GM23338 (cell line): ENCODE measurements around the gene RELN. TPM values are rescaled to one million over a fixed set of nuclear protein-coding genes. Genes with fewer than 3 reads are reported as not detected.

Experiments
- ATAC-seq: fragments of 200-7000 bp; cut with Tn5 transposase; 3 replicates; pipeline ENCODE4 v1.9.1; 2020
- DNase-seq: peaks from one replicate; pipeline ENCODE4 v3.0.0-alpha.2; 2015; ENCODE audit warnings: low spot score
- H2AFZ ChIP-seq: fragments of 200-600 bp; sonication (generic); 2 replicates; pipeline ENCODE4 v1.8.0; 2016; ENCODE audit warnings: antibody characterized with exemption, mild to moderate bottlenecking, moderate library complexity
- H3F3A ChIP-seq: fragments of 200-600 bp; sonication (generic); replicated peaks from 2 replicates; pipeline ENCODE4 v1.8.0; 2017; ENCODE audit warnings: antibody characterized with exemption, mixed run types, low read depth
- H3K27ac ChIP-seq: fragments of 200-600 bp; sonication (generic); 2 replicates; pipeline ENCODE4 v1.6.1; 2016; ENCODE audit warnings: low read depth
- H3K27me3 ChIP-seq: fragments of 200-600 bp; sonication (generic); 2 replicates; pipeline ENCODE4 v1.8.0; 2016; ENCODE audit warnings: mild to moderate bottlenecking, mixed run types, moderate library complexity; ENCODE audit not compliant: insufficient read depth
- H3K36me3 ChIP-seq: fragments of 200-600 bp; sonication (generic); 2 replicates; pipeline ENCODE4 v1.8.0; 2016; ENCODE audit warnings: mild to moderate bottlenecking; ENCODE audit not compliant: insufficient read depth
- H3K4me1 ChIP-seq: fragments of 200-600 bp; sonication (generic); 2 replicates; pipeline ENCODE4 v1.8.0; 2016; ENCODE audit warnings: mild to moderate bottlenecking, moderate library complexity; ENCODE audit not compliant: insufficient read depth
- H3K4me2 ChIP-seq: fragments of 200-600 bp; sonication (generic); 2 replicates; pipeline ENCODE4 v1.7.1; 2017; ENCODE audit warnings: mixed run types
- H3K4me3 ChIP-seq: fragments of 200-600 bp; sonication (generic); 2 replicates; pipeline ENCODE4 v1.6.1; 2016; ENCODE audit warnings: mixed run types
- H3K79me2 ChIP-seq: fragments of 200-600 bp; sonication (generic); replicated peaks from 2 replicates; pipeline ENCODE4 v1.8.0; 2017; ENCODE audit warnings: mild to moderate bottlenecking; ENCODE audit not compliant: insufficient read depth
- H3K9me2 ChIP-seq: fragments of 200-600 bp; sonication (generic); 2 replicates; pipeline ENCODE4 v1.8.0; 2017; ENCODE audit not compliant: insufficient read depth
- H4K20me1 ChIP-seq: fragments of 200-600 bp; sonication (generic); replicated peaks from 2 replicates; pipeline ENCODE4 v1.8.0; 2017; ENCODE audit warnings: mild to moderate bottlenecking; ENCODE audit not compliant: insufficient read depth
- H3K27ac Mint-ChIP-seq: 2 replicates; pipeline ENCODE4 v1.8.0; 2020; ENCODE audit warnings: inconsistent platforms, mild to moderate bottlenecking, moderate library complexity, mixed read lengths
- H3K27me3 Mint-ChIP-seq: 3 replicates; pipeline ENCODE4 v1.8.0; 2022; ENCODE audit warnings: low read depth, mild to moderate bottlenecking, moderate library complexity, mixed read lengths, inconsistent platforms; ENCODE audit not compliant: insufficient read depth, poor library complexity
- H3K36me3 Mint-ChIP-seq: 3 replicates; pipeline ENCODE4 v1.8.0; 2021; ENCODE audit warnings: low read depth, mild to moderate bottlenecking, inconsistent platforms, moderate library complexity, mixed read lengths
- H3K4me1 Mint-ChIP-seq: 3 replicates; pipeline ENCODE4 v1.8.0; 2020; ENCODE audit warnings: mild to moderate bottlenecking, inconsistent platforms, mixed read lengths
- H3K4me3 Mint-ChIP-seq: 3 replicates; pipeline ENCODE4 v1.8.0; 2021; ENCODE audit warnings: moderate library complexity, mild to moderate bottlenecking, inconsistent platforms, mixed read lengths
- H3K9me3 Mint-ChIP-seq: 3 replicates; pipeline ENCODE4 v1.8.0; 2020; ENCODE audit warnings: moderate library complexity, mild to moderate bottlenecking, inconsistent platforms, mixed read lengths
- CREB1 ChIP-seq: fragments of 250-450 bp; sonication (Bioruptor Pico); IDR thresholded peaks from 2 replicates; pipeline ENCODE4 v1.5.0; 2020; ENCODE audit warnings: low read depth, mild to moderate bottlenecking, moderate library complexity
- EZH2phosphoT487 ChIP-seq: fragments of 200-600 bp; sonication (generic); IDR thresholded peaks from one replicate; pipeline ENCODE4 v1.8.1; 2018; ENCODE audit warnings: antibody characterized with exemption; ENCODE audit not compliant: unreplicated experiment
- NANOG ChIP-seq: IDR thresholded peaks from 2 replicates; pipeline ENCODE4 v1.6.1; 2016; ENCODE audit warnings: antibody characterized with exemption, borderline replicate concordance
- POLR2AphosphoS5 ChIP-seq: IDR thresholded peaks from 2 replicates; pipeline ENCODE4 v1.6.1; 2016; ENCODE audit warnings: antibody characterized with exemption, low read depth
- REST ChIP-seq: IDR thresholded peaks from one replicate; pipeline ENCODE4 v1.6.1; 2018; ENCODE audit warnings: antibody characterized with exemption; ENCODE audit not compliant: unreplicated experiment
- STAT1 ChIP-seq: IDR thresholded peaks from one replicate; pipeline ENCODE4 v1.6.1; 2016; ENCODE audit warnings: antibody characterized with exemption; ENCODE audit not compliant: unreplicated experiment
- ZNF114 ChIP-seq: fragments of 250-450 bp; sonication (Bioruptor Pico); IDR thresholded peaks from 2 replicates; pipeline ENCODE4 v1.5.0; 2020; ENCODE audit warnings: mild to moderate bottlenecking, moderate library complexity
- ZNF331 ChIP-seq: fragments of 250-450 bp; sonication (Bioruptor Pico); IDR thresholded peaks from 2 replicates; pipeline ENCODE4 v1.5.0; 2020; ENCODE audit warnings: low read depth, mild to moderate bottlenecking, moderate library complexity
- polyA plus RNA-seq: library from polyadenylated mRNA; unstranded; fragments of >200 nt; fragmentation: Nextera tagmentation; extraction: Ambion mirVana; gene quantifications from 2 replicates; pipeline ENCODE4 v1.2.1, GENCODE V29; 2016
- total RNA-seq: library from RNA; depleted of rRNA; stranded (reverse); fragments of >200 nt; shearing (Covaris generic); gene quantifications from 2 replicates; pipeline ENCODE4 v1.2.3, GENCODE V29; 2014

Gene RELN
- total and polyA plus RNA-seq, 2 experiments from 2014 or later, result 0.10 to 0.76 TPM

GRCh38 chr7:103680161-103681144 lies 309.0 kb downstream of the RELN start:
- Mint-ChIP-seq H3K36me3 (no peaks in the 10 kb centered on the region), H3K4me3 (no peak overlapping the region), H3K4me1 (peaks cover 6% of the 10 kb centered on the region), H3K27ac (no peak overlapping the region), H3K9me3 (no peaks in the 10 kb centered on the region; the same call in 2 of the 3 replicates), H3K27me3 (peaks cover 1% of the 10 kb centered on the region)
- no peaks in the 10 kb centered on the region for H3K36me3 ChIP-seq
- no peaks in the 10 kb centered on the region for H3K79me2 ChIP-seq
- no peak overlapping the region for H3K4me3 ChIP-seq
- no peaks in the 10 kb centered on the region for H3K9me2 ChIP-seq
- TF ChIP-seq POLR2AphosphoS5, result no peak
- no peak for TF ChIP-seq NANOG
- no peak for TF ChIP-seq CREB1 (CRISPR knock-in tag)
- TF ChIP-seq ZNF331 (CRISPR knock-in tag), result no peak
- no peak for TF ChIP-seq EZH2phosphoT487
- no peak overlapping the region for H3K4me2 ChIP-seq
- H3K27me3 ChIP-seq, result no peaks in the 10 kb centered on the region
- H4K20me1 ChIP-seq, result no peaks in the 10 kb centered on the region
- no peak overlapping the region for H3K27ac ChIP-seq
- peak overlapping the region; percentile 91 for H2AFZ ChIP-seq
- peak; percentile 78 for ATAC-seq
- H3F3A ChIP-seq, result no peaks in the 10 kb centered on the region
- peak; percentile 9 for DNase-seq
- no peaks in the 10 kb centered on the region for H3K4me1 ChIP-seq

GRCh38 chr7:103679151-103680132 lies 310.0 kb downstream of the RELN start:
- no peak overlapping the region for H3K27ac ChIP-seq
- H3K4me3 ChIP-seq, result no peak overlapping the region
- H3K79me2 ChIP-seq, result no peaks in the 10 kb centered on the region
- no peak overlapping the region for H3K4me2 ChIP-seq
- H2AFZ ChIP-seq, result no peak overlapping the region
- H3K27me3 Mint-ChIP-seq, result peaks cover 1% of the 10 kb centered on the region
- DNase-seq (no peak), ATAC-seq (no peak)
- peaks cover 6% of the 10 kb centered on the region for H3K4me1 Mint-ChIP-seq
- no peak overlapping the region for H3K4me3 Mint-ChIP-seq
- no peaks in the 10 kb centered on the region; the same call in 2 of the 3 replicates for H3K9me3 Mint-ChIP-seq
- no peaks in the 10 kb centered on the region for H3F3A ChIP-seq
- no peaks in the 10 kb centered on the region for H4K20me1 ChIP-seq
- no peaks in the 10 kb centered on the region for H3K36me3 Mint-ChIP-seq
- no peaks in the 10 kb centered on the region for H3K9me2 ChIP-seq
- H3K27ac Mint-ChIP-seq, result no peak overlapping the region
- H3K36me3 ChIP-seq, result no peaks in the 10 kb centered on the region
- H3K27me3 ChIP-seq, result no peaks in the 10 kb centered on the region
- H3K4me1 ChIP-seq, result no peaks in the 10 kb centered on the region
- TF ChIP-seq REST, result no peak
- TF ChIP-seq NANOG, result no peak
- TF ChIP-seq ZNF331 (CRISPR knock-in tag), result no peak
- no peak for TF ChIP-seq STAT1
- no peak for TF ChIP-seq ZNF114 (CRISPR knock-in tag)
- no peak for TF ChIP-seq EZH2phosphoT487
